GM21717 (cell line): ENCODE results near the gene GUCA1C.

ENCODE experiments used
- ATAC-seq: cut with Tn5 transposase; IDR thresholded peaks from one replicate; pipeline ENCODE4 v1.9.1; 2021; ENCODE audit warnings: mild to moderate bottlenecking, moderate library complexity; ENCODE audit not compliant: unreplicated experiment

The GUCA1C gene

GRCh38 chr3:108953700-108954099, at the start of gene GUCA1C:
Gene GUCA1C, minus strand, starts transcription at chr3:108953879. Its CDS starts 117 bp downstream, at chr3:108953762.
- ATAC-seq, result no peak

GRCh38 chr3:108998436-108998835, 44.8 kb upstream of the GUCA1C start:
- no peak for ATAC-seq

- no peak for ATAC-seq
Measured at GRCh38 chr3:108985844-108986243, 32.2 kb upstream of the GUCA1C start.

- ATAC-seq, result no peak
Measured at GRCh38 chr3:108983051-108983450, 29.4 kb upstream of the GUCA1C start.

GRCh38 chr3:108976058-108976457, 22.4 kb upstream of the GUCA1C start:
- no peak for ATAC-seq

GRCh38 chr3:108973019-108973418, 19.3 kb upstream of the GUCA1C start:
- no peak for ATAC-seq

- ATAC-seq, result no peak
Measured at GRCh38 chr3:108972482-108972881, 18.8 kb upstream of the GUCA1C start.

- ATAC-seq, result no peak
Measured at GRCh38 chr3:108970561-108970960, 16.9 kb upstream of the GUCA1C start.

GRCh38 chr3:108966773-108967172, 13.1 kb upstream of the GUCA1C start:
- ATAC-seq, result no peak

- no peak for ATAC-seq
Measured at GRCh38 chr3:108959017-108959416, 5.3 kb upstream of the GUCA1C start.

GRCh38 chr3:108953210-108953609, 469 bp downstream of the GUCA1C start:
- no peak for ATAC-seq

- ATAC-seq, result no peak
Measured at GRCh38 chr3:108951820-108952501, 1.7 kb downstream of the GUCA1C start.

- ATAC-seq, result no peak
Measured at GRCh38 chr3:108947855-108948254, 5.8 kb downstream of the GUCA1C start.

GRCh38 chr3:108946292-108947285, 7.1 kb downstream of the GUCA1C start:
- ATAC-seq, result no peak

GRCh38 chr3:108940568-108941263, 13.0 kb downstream of the GUCA1C start:
- no peak for ATAC-seq

- ATAC-seq, result no peak
Measured at GRCh38 chr3:108940166-108940565, 13.5 kb downstream of the GUCA1C start.

GRCh38 chr3:108936924-108937689, 16.6 kb downstream of the GUCA1C start:
- ATAC-seq, result no peak

- ATAC-seq, result no peak
Measured at GRCh38 chr3:108931035-108931434, 22.6 kb downstream of the GUCA1C start.

GRCh38 chr3:108918866-108919265, 34.8 kb downstream of the GUCA1C start:
- no peak for ATAC-seq

- peak; percentile 94 for ATAC-seq
Measured at GRCh38 chr3:108914774-108915641, 38.7 kb downstream of the GUCA1C start.
